ENCODE results near the gene ITGA11. TPM values are rescaled to one million over a fixed set of nuclear protein-coding genes. Genes with fewer than 3 reads are reported as not detected.

Gene ITGA11
- total RNA-seq, 1 experiment from 2014 or later = not detected

DNA sequence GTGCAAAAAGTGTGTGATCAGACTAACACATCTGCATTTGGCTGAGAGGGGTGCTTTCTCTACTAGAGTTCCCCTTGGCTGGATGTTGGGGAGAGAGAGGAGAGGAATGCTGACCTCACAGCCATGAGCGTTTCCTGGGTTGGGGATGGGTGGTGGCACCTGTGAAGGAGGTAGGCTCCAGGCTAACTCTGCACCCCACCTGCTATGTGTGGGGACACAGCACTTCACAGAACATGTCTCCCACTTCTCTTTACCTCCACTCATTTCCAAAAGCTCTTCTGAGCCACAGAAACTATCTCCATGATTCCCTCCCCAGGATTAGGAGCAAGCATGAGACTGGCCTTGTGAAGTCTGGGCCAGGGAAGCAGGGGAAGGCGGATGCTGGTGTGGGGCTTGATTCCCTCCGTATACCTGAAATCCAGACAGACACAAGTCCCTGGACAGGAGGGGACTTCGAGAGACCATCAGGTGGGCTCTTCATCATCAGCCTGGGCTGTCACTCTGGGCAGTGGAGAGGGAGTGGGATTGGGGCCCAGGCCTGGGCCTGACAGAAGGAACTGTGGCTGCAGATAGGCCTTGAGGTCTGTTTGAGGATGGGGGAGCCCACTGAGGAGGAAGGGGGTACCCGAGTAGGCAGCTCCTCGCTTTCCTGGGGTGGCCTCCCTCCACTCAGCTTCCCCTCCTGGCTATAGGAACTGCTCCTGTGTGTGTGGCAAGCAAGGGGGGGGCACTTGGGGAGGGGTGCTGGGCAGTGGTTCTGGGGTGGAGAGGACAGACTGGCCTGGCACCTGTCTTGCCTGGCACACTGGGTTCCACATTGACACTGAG lies 113.7 kb downstream of the ITGA11 start:
- Histone ChIP-seq H4K20me1 (ENCODE audit: low read length) (no peaks in the 10 kb centered on the region), H3K4me1 (ENCODE audit: insufficient read depth, low read length) (no peaks in the 10 kb centered on the region), H3K27ac (ENCODE audit: low read length) (no peak overlapping the region), H3K79me2 (ENCODE audit: low read length) (no peaks in the 10 kb centered on the region), H3K4me2 (ENCODE audit: low read length) (no peak overlapping the region), H3F3A (ENCODE audit: low read length, unreplicated experiment) (no peaks in the 10 kb centered on the region), H3K9me2 (replicated peaks; ENCODE audit: low read length) (no peaks in the 10 kb centered on the region), H3K27me3 (ENCODE audit: low read length) (no peaks in the 10 kb centered on the region), H3K36me3 (ENCODE audit: low read depth, low read length) (no peaks in the 10 kb centered on the region), H2AFZ (ENCODE audit: low read length) (no peak overlapping the region), H3K9ac (ENCODE audit: low read length) (no peak overlapping the region), H3K4me3 (ENCODE audit: low read length) (no peak overlapping the region), H3K9me3 (ENCODE audit: low read length) (no peaks in the 10 kb centered on the region)
- DNase-seq (no peak), ATAC-seq (no peak)
- ChIA-PET CTCF (no interaction called here), POLR2A (ENCODE audit: unreplicated experiment) (no interaction called here)
- TF ChIP-seq, protein P1, sequence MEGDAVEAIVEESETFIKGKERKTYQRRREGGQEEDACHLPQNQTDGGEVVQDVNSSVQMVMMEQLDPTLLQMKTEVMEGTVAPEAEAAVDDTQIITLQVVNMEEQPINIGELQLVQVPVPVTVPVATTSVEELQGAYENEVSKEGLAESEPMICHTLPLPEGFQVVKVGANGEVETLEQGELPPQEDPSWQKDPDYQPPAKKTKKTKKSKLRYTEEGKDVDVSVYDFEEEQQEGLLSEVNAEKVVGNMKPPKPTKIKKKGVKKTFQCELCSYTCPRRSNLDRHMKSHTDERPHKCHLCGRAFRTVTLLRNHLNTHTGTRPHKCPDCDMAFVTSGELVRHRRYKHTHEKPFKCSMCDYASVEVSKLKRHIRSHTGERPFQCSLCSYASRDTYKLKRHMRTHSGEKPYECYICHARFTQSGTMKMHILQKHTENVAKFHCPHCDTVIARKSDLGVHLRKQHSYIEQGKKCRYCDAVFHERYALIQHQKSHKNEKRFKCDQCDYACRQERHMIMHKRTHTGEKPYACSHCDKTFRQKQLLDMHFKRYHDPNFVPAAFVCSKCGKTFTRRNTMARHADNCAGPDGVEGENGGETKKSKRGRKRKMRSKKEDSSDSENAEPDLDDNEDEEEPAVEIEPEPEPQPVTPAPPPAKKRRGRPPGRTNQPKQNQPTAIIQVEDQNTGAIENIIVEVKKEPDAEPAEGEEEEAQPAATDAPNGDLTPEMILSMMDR (conservative IDR thresholded peaks at IDR 0.05; ENCODE audit: low read depth, low read length) = no peak
- TF ChIP-seq EZH2phosphoT487 (IDR thresholded peaks at IDR 0.05; ENCODE audit: borderline replicate concordance, low read length) (no peak), EZH2 (IDR thresholded peaks at IDR 0.05; ENCODE audit: low read length, unreplicated experiment) (no peak)
- intact Hi-C loops (cut with micrococcal nuclease) = no loop called here
- no TSS peak for BruUV-seq (replicated peaks)

DNA sequence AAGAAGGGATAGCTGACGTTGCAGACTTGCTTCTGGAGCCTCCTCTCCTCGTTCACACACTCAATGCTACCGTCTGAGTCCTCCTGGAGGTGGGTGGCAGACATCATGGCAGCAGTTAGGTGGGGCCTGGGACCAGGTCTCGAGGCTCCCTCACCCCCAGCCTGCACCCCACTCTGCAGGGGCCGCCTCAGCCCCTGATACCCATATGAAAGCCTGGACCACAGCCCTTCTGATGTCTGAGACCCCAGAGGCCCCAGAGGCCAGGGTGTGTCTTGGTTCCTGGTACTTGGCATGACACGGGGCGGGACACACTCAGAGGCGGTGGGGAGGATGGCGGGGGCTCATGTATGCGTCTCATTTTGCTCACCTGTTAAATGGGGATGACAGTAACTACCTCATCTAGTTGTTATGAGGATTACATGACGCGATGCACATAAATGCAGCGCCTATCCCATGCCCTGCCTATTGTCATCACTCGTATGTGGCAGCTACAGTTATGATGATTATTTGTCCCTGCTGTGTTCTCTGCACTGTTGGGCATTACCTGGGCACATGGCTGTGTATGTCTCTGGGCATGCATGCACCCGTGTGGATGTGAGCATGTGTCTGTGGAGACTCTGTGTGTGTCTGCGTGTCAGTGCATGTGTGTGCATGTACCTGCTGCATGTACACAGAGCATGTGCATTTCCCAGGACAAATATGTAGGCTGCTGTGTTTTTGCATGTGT lies 114.5 kb downstream of the ITGA11 start:
- intact Hi-C loops (cut with micrococcal nuclease) = no loop called here
- no peaks in the 10 kb centered on the region for H3K4me1 ChIP-seq (ENCODE audit: insufficient read depth, low read length)
- H3K9me2 ChIP-seq (replicated peaks; ENCODE audit: low read length) = no peaks in the 10 kb centered on the region
- ChIA-PET CTCF (no interaction called here), POLR2A (ENCODE audit: unreplicated experiment) (interaction anchor here (0.6 kb wide), 1 partner anchor 65 kb away, joined by 9 read pairs; no protein-coding TSS in a partner anchor)
- H3K9me3 ChIP-seq (ENCODE audit: low read length) = no peaks in the 10 kb centered on the region
- no peak overlapping the region for H3K4me2 ChIP-seq (ENCODE audit: low read length)
- no peak overlapping the region for H3K4me3 ChIP-seq (ENCODE audit: low read length)
- H3K9ac ChIP-seq (ENCODE audit: low read length) = no peak overlapping the region
- H3K27ac ChIP-seq (ENCODE audit: low read length) = no peak overlapping the region
- H4K20me1 ChIP-seq (ENCODE audit: low read length) = no peaks in the 10 kb centered on the region
- H3K79me2 ChIP-seq (ENCODE audit: low read length) = no peaks in the 10 kb centered on the region
- no peaks in the 10 kb centered on the region for H3K27me3 ChIP-seq (ENCODE audit: low read length)
- ATAC-seq (no peak), DNase-seq (no peak)
- H2AFZ ChIP-seq (ENCODE audit: low read length) = no peak overlapping the region
- H3K36me3 ChIP-seq (ENCODE audit: low read depth, low read length) = no peaks in the 10 kb centered on the region
- no TSS peak for BruUV-seq (replicated peaks)
- no peaks in the 10 kb centered on the region for H3F3A ChIP-seq (ENCODE audit: low read length, unreplicated experiment)
- TF ChIP-seq EZH2phosphoT487 (IDR thresholded peaks at IDR 0.05; ENCODE audit: borderline replicate concordance, low read length) = no peak
- TF ChIP-seq, protein P1 (conservative IDR thresholded peaks at IDR 0.05; ENCODE audit: low read depth, low read length) = no peak
- TF ChIP-seq EZH2 (IDR thresholded peaks at IDR 0.05; ENCODE audit: low read length, unreplicated experiment) = no peak

All from PC-3 (cell line).